Measurements from ENCODE around the gene BUB1.
A peak's percentile ranks its signal among the peaks of the same experiment; 100 is the strongest.
"Not testable (repeated sequence)": the region's sequence is repeated elsewhere in the genome, so short reads cannot be mapped to it uniquely, and the experiment has no call there.

The BUB1 gene

GRCh38 chr2:110605057-110605456, 72.8 kb downstream of the BUB1 start:
- H3K36me3 Mint-ChIP-seq (ENCODE audit: low read depth); H3K27me3 Mint-ChIP-seq (ENCODE audit: low read depth, poor library complexity); H3K4me3 Mint-ChIP-seq; H3K4me1 Mint-ChIP-seq; H3K9me3 Mint-ChIP-seq; H3K27ac Mint-ChIP-seq: not testable (repeated sequence)
- peak; percentile 3 for DNase-seq

- H3K4me3 Mint-ChIP-seq; H3K36me3 Mint-ChIP-seq (ENCODE audit: low read depth); DNase-seq; H3K4me1 Mint-ChIP-seq; H3K9me3 Mint-ChIP-seq; H3K27me3 Mint-ChIP-seq (ENCODE audit: low read depth, poor library complexity); H3K27ac Mint-ChIP-seq: not testable (repeated sequence)
These were observed 73.8 kb downstream of the BUB1 start for GRCh38 chr2:110603917-110604591.

GRCh38 chr2:110602139-110602538, 75.7 kb downstream of the BUB1 start:
- not testable (repeated sequence) for H3K4me3 Mint-ChIP-seq; H3K27ac Mint-ChIP-seq; DNase-seq; H3K9me3 Mint-ChIP-seq; H3K4me1 Mint-ChIP-seq; H3K36me3 Mint-ChIP-seq (ENCODE audit: low read depth); H3K27me3 Mint-ChIP-seq (ENCODE audit: low read depth, poor library complexity)

- not testable (repeated sequence) for H3K4me3 Mint-ChIP-seq; H3K4me1 Mint-ChIP-seq; H3K9me3 Mint-ChIP-seq; DNase-seq; H3K36me3 Mint-ChIP-seq (ENCODE audit: low read depth); H3K27me3 Mint-ChIP-seq (ENCODE audit: low read depth, poor library complexity); H3K27ac Mint-ChIP-seq
These were observed 85.9 kb downstream of the BUB1 start for GRCh38 chr2:110591973-110592372.

- not testable (repeated sequence) for H3K4me1 Mint-ChIP-seq; H3K9me3 Mint-ChIP-seq; H3K4me3 Mint-ChIP-seq; H3K27me3 Mint-ChIP-seq (ENCODE audit: low read depth, poor library complexity); DNase-seq; H3K27ac Mint-ChIP-seq; H3K36me3 Mint-ChIP-seq (ENCODE audit: low read depth)
These were observed 88.1 kb downstream of the BUB1 start for GRCh38 chr2:110589677-110590330.

GRCh38 chr2:110588520-110588919, 89.3 kb downstream of the BUB1 start:
- H3K27ac Mint-ChIP-seq; H3K4me1 Mint-ChIP-seq; H3K27me3 Mint-ChIP-seq (ENCODE audit: low read depth, poor library complexity); DNase-seq; H3K9me3 Mint-ChIP-seq; H3K4me3 Mint-ChIP-seq; H3K36me3 Mint-ChIP-seq (ENCODE audit: low read depth): not testable (repeated sequence)
